Lower lobe of right lung (tissue), 2 donors: ENCODE results near the gene FASN. TPM values are rescaled to one million over a fixed set of nuclear protein-coding genes. Genes with fewer than 3 reads are reported as not detected.
"Not testable (repeated sequence)": the region's sequence is repeated elsewhere in the genome, so short reads cannot be mapped to it uniquely, and the experiment has no call there.

ENCODE experiments used
- ATAC-seq, 2 donors: fragments of 200-7000 bp; cut with Tn5 transposase; one replicate each; pipeline ENCODE4 v1.9.1; 2020 to 2022; ENCODE audit warnings: mild to moderate bottlenecking in 2 of 2, moderate library complexity in 2 of 2
- DNase-seq: peaks from one replicate; pipeline ENCODE4 v3.0.0-alpha.2; 2020
- H3K27ac ChIP-seq: fragments of 200-600 bp; one replicate; pipeline ENCODE4 v1.8.0; 2022
- H3K27me3 ChIP-seq: fragments of 200-600 bp; one replicate; pipeline ENCODE4 v1.8.0; 2022; ENCODE audit warnings: low read depth
- H3K36me3 ChIP-seq: fragments of 200-600 bp; one replicate; pipeline ENCODE4 v1.8.0; 2022; ENCODE audit warnings: mild to moderate bottlenecking
- H3K4me1 ChIP-seq: fragments of 200-600 bp; one replicate; pipeline ENCODE4 v1.8.0; 2022
- H3K4me3 ChIP-seq: fragments of 200-600 bp; one replicate; pipeline ENCODE4 v1.8.0; 2022; ENCODE audit warnings: mild to moderate bottlenecking
- H3K9me3 ChIP-seq: fragments of 200-600 bp; one replicate; pipeline ENCODE4 v1.8.0; 2022
- intact Hi-C: fragments of 100-400 bp; cut with DNase I; formaldehyde crosslinking; loops from one replicate; pipeline ENCODE4 v1.11.0; 2022
- total RNA-seq: library from RNA; stranded (reverse); fragmentation: NEBNext Ultra II Directional; extraction: Animal tissue kit (Norgen Biotek cat#: 25700); gene quantifications from one replicate; pipeline ENCODE4 v1.2.1, GENCODE V29; 2021
- TF ChIP-seq, protein P1 (sequence below): fragments of 200-600 bp; IDR thresholded peaks from one replicate; pipeline ENCODE4 v1.8.0; 2022; ENCODE audit warnings: antibody characterized with exemption, mild to moderate bottlenecking
- donor health status: DM: no; HTN: yes; CAD: no; lungs with severe emphysema.

FASN gene
- total RNA-seq, 1 donor from 2014 or later = 302 TPM

DNA sequence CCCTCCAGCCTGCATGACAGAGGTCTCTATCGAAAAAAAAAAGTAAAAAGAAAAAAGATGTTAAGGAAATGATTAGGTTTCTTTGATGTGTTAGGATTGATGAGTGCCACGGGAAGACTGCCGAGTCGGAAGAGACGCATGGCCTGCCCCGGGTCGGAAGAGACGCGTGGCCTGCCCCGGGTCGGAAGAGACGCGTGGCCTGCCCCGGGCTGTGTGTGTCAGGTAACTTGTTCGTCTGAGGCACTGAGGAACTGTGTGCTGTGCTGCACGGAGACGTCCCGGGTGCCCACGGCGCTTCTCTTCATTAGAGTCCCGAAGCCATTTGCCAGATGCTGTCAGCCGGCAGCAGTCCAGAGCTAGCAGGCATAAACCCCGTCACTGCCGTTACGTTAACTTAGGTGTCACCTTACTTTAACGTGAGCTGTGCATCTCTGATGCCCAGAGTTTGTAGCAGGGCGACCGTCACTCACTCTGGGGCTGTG, 40.5 kb upstream of the FASN start:
- Histone ChIP-seq H3K4me1 (no peaks in the 10 kb centered on the region), H3K36me3 (no peaks in the 10 kb centered on the region), H3K27ac (no peak overlapping the region), H3K9me3 (no peaks in the 10 kb centered on the region), H3K27me3 (no peaks in the 10 kb centered on the region), H3K4me3 (no peak overlapping the region)
- ATAC-seq (no peak), DNase-seq (no peak)
- TF ChIP-seq, protein P1, sequence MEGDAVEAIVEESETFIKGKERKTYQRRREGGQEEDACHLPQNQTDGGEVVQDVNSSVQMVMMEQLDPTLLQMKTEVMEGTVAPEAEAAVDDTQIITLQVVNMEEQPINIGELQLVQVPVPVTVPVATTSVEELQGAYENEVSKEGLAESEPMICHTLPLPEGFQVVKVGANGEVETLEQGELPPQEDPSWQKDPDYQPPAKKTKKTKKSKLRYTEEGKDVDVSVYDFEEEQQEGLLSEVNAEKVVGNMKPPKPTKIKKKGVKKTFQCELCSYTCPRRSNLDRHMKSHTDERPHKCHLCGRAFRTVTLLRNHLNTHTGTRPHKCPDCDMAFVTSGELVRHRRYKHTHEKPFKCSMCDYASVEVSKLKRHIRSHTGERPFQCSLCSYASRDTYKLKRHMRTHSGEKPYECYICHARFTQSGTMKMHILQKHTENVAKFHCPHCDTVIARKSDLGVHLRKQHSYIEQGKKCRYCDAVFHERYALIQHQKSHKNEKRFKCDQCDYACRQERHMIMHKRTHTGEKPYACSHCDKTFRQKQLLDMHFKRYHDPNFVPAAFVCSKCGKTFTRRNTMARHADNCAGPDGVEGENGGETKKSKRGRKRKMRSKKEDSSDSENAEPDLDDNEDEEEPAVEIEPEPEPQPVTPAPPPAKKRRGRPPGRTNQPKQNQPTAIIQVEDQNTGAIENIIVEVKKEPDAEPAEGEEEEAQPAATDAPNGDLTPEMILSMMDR = no peak
- intact Hi-C loops = no loop called here

DNA sequence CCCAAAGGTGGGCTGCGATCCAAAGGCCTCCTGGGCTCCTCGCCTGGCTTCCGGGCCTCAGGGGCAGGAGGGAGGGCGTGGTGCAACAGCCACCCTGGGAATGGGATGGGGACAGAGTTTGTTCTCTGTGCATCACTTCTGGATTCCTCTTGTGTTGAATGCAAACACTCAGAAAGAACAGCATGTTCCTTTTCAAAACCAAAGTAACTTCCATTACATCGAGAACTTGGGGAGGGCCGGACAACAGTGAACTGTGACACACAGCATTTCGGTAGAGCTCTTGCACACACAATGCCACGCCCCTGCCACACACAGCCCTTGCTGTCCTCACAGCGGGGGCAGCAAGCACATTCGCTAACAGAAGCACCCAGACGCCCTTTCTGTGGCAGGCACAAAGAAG, 36.1 kb upstream of the FASN start:
- Histone ChIP-seq H3K27me3 (no peaks in the 10 kb centered on the region), H3K4me1 (no peaks in the 10 kb centered on the region), H3K36me3 (no peaks in the 10 kb centered on the region), H3K4me3 (no peak overlapping the region), H3K27ac (peak overlapping the region; percentile 78), H3K9me3 (no peaks in the 10 kb centered on the region)
- DNase-seq = peak; percentile 91
- ATAC-seq = peak; percentile 97
- intact Hi-C loops = no loop called here
- TF ChIP-seq, protein P1 = no peak

DNA sequence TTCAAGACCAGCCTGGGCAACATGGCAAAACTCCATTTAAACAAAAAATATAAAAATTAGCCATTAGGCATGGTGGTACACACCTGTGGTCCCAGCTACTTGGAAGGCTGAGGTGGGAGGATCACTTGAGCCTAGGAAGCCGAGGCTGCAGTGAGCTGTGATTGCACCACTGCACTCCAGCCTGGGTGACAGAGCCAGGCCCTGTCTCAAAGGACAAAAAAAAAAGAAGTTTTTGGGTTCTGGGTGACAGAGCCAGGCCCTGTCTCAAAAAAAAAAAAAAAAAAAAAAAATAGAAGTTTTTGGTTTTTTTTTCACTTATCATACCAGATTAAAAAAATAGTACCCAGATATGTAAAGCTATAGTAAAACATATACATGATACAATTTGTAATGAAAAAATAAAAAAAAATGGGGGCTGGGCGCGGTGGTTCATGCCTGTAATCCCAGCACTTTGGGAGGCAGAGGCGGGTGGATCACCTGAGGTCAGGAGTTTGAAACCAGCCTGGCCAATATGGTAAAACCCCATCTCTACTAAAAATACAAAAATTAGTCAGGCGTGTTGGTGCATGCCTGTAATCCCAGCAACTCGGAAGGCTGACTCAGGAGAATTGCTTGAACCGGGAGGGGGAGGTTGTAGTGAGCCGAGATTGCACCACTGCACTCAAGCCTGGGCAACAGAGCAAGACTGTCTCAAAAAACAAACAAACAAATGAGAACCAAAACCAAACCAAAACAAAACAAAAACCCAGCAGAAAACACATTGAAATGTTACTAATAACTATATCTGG, 35.3 kb upstream of the FASN start:
- peak overlapping the region; percentile 78 for H3K27ac ChIP-seq
- DNase-seq, H3K27me3 ChIP-seq, intact Hi-C loops, H3K4me1 ChIP-seq, H3K4me3 ChIP-seq, H3K36me3 ChIP-seq, H3K9me3 ChIP-seq: not testable (repeated sequence)
- peak; percentile 76 to 78 for ATAC-seq

DNA sequence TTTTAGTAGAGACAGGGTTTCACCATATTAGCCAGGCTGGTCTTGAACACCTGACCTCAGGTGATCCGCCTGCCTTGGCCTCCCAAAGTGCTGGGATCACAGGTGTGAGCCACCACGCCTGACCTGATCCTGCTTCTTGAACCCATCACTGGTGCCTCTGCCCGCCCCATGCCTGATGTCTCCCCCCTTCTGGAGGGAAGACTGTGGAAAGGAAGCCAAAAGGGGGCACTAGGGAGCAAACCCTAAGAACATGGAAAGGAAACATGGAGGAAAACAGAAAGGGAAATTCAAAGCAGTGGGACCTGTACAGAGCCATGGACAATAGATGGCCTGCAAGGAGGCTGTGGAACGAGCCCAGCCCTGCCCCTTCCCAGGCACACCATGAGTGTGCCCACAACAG, 31.1 kb upstream of the FASN start:
- TF ChIP-seq, protein P1 = no peak
- DNase-seq = no peak
- H3K4me1 ChIP-seq = no peaks in the 10 kb centered on the region
- H3K4me3 ChIP-seq = no peak overlapping the region
- intact Hi-C loops = no loop called here
- H3K27me3 ChIP-seq = no peaks in the 10 kb centered on the region
- H3K36me3 ChIP-seq = no peaks in the 10 kb centered on the region
- no peaks in the 10 kb centered on the region for H3K9me3 ChIP-seq
- no peak overlapping the region for H3K27ac ChIP-seq
- ATAC-seq = no peak

DNA sequence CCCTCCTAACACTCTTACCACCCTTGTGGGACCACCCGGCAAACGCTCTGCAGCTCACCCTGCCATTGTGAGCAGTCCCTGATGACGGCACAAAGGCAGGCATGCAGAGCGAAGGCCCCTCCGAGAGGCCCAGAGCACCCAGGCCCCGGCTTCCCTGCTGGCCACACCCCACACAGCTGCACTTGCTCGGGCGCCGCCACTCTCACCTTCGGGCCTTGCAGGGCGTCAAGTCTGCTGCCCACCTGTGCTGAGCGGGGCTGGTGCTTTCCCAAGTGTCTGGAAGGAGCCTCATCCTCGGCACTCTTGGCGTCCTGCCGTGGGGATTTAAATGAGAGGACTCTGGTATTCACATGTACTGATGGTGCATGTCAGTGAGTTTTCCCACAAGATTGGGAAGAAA, 30.3 kb upstream of the FASN start:
- Histone ChIP-seq H3K36me3 (peaks cover 2% of the 10 kb centered on the region), H3K27ac (no peak overlapping the region), H3K4me1 (no peaks in the 10 kb centered on the region), H3K4me3 (no peak overlapping the region), H3K9me3 (no peaks in the 10 kb centered on the region), H3K27me3 (no peaks in the 10 kb centered on the region)
- intact Hi-C loops = no loop called here
- no peak for DNase-seq
- no peak for ATAC-seq
- TF ChIP-seq, protein P1 = no peak

DNA sequence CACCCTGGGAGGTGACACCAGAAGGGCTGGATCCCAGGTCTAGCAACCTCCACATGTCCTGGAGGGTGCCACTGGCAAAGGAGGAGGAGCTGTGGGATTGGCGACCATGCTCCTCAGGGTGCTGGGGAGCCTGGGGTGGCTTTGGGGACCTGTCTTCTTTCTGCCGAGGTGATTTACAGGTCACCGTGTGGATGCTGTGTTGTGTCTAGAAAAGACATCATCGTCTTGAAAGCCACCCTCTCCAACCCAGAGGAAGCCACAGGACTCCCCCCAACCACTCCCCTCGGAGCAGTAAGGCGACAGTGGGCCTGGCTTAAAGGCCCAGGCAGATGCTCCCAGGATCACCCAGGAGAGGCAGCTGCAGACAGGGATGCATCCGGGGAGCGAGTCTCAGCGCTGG, 29.7 kb upstream of the FASN start:
- DNase-seq (no peak), ATAC-seq (no peak)
- Histone ChIP-seq H3K27ac (no peak overlapping the region), H3K27me3 (no peaks in the 10 kb centered on the region), H3K4me1 (no peaks in the 10 kb centered on the region), H3K36me3 (peaks cover 3% of the 10 kb centered on the region), H3K4me3 (no peak overlapping the region), H3K9me3 (no peaks in the 10 kb centered on the region)
- intact Hi-C loops = no loop called here
- TF ChIP-seq, protein P1 = no peak
